NCI-H2029 (cell line): ENCODE results near the gene NLRC5.
"Not testable (repeated sequence)": the region's sequence is repeated elsewhere in the genome, so short reads cannot be mapped to it uniquely, and the experiment has no call there.

Source experiments
- DNase-seq: peaks from one replicate; lab custom pipeline; 2025; lab: John Stamatoyannopoulos, UW

Gene NLRC5

GRCh38 chr16:57106767-57107166 lies 117.4 kb downstream of the NLRC5 start:
- DNase-seq, result no peak

GRCh38 chr16:57107321-57107922 lies 118.1 kb downstream of the NLRC5 start:
- no peak for DNase-seq

- no peak for DNase-seq
These were observed 119.1 kb downstream of the NLRC5 start for GRCh38 chr16:57108432-57108831.

- not testable (repeated sequence) for DNase-seq
These were observed 120.1 kb downstream of the NLRC5 start for GRCh38 chr16:57109259-57110105.

GRCh38 chr16:57110937-57111336 lies 121.6 kb downstream of the NLRC5 start:
- DNase-seq, result no peak

GRCh38 chr16:57111420-57111819 lies 122.1 kb downstream of the NLRC5 start:
- no peak for DNase-seq

GRCh38 chr16:57112403-57113041 lies 123.2 kb downstream of the NLRC5 start:
- no peak for DNase-seq

GRCh38 chr16:57113042-57113453 lies 123.7 kb downstream of the NLRC5 start:
- no peak for DNase-seq

- DNase-seq, result no peak
These were observed 124.3 kb downstream of the NLRC5 start for GRCh38 chr16:57113664-57114063.

- DNase-seq, result no peak
These were observed 125.8 kb downstream of the NLRC5 start for GRCh38 chr16:57115168-57115513.

- DNase-seq, result no peak
These were observed 126.3 kb downstream of the NLRC5 start for GRCh38 chr16:57115514-57116182.

GRCh38 chr16:57118461-57119084 lies 129.2 kb downstream of the NLRC5 start:
- no peak for DNase-seq

GRCh38 chr16:57123216-57123973 lies 134.0 kb downstream of the NLRC5 start:
- DNase-seq, result no peak

GRCh38 chr16:57123974-57124674 lies 134.8 kb downstream of the NLRC5 start:
- no peak for DNase-seq

GRCh38 chr16:57125376-57125775 lies 136.0 kb downstream of the NLRC5 start:
- no peak for DNase-seq

- no peak for DNase-seq
These were observed 136.6 kb downstream of the NLRC5 start for GRCh38 chr16:57125969-57126368.

- DNase-seq, result no peak
These were observed 137.1 kb downstream of the NLRC5 start for GRCh38 chr16:57126411-57126810.

- DNase-seq, result no peak
These were observed 137.8 kb downstream of the NLRC5 start for GRCh38 chr16:57127037-57127763.

GRCh38 chr16:57127836-57128235 lies 138.5 kb downstream of the NLRC5 start:
- DNase-seq, result no peak

GRCh38 chr16:57128771-57129389 lies 139.5 kb downstream of the NLRC5 start:
- DNase-seq, result no peak
